ENCODE measurements around the gene LRAT. TPM values are rescaled to one million over a fixed set of nuclear protein-coding genes. Genes with fewer than 3 reads are reported as not detected.
"Not testable (repeated sequence)": the region's sequence is repeated elsewhere in the genome, so short reads cannot be mapped to it uniquely, and the experiment has no call there.

LRAT gene
- total RNA-seq, 1 donor from 2014 or later = 0.05 TPM

DNA sequence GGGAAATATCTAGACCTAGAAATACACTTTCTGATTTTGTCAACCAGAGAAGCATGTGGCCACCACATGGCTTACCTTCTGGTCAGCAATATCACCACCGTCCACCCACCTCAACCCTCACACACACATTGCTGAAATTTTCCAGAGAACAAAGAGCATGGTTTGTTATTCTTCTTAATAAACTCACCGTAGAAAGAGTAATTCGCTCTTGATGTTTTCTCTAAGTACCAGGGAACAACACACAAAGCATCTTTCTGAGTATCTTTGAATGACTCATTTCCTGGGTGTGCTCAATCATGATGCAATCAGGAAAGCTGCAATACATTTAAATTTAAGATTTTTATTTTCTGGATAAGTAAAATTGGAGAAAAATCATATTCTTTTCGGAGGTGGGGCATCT, 24.7 kb upstream of the LRAT start:
- TF ChIP-seq, protein P1, sequence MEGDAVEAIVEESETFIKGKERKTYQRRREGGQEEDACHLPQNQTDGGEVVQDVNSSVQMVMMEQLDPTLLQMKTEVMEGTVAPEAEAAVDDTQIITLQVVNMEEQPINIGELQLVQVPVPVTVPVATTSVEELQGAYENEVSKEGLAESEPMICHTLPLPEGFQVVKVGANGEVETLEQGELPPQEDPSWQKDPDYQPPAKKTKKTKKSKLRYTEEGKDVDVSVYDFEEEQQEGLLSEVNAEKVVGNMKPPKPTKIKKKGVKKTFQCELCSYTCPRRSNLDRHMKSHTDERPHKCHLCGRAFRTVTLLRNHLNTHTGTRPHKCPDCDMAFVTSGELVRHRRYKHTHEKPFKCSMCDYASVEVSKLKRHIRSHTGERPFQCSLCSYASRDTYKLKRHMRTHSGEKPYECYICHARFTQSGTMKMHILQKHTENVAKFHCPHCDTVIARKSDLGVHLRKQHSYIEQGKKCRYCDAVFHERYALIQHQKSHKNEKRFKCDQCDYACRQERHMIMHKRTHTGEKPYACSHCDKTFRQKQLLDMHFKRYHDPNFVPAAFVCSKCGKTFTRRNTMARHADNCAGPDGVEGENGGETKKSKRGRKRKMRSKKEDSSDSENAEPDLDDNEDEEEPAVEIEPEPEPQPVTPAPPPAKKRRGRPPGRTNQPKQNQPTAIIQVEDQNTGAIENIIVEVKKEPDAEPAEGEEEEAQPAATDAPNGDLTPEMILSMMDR (IDR thresholded peaks at IDR 0.05) = no peak
- no peaks in the 10 kb centered on the region for H3K4me1 Mint-ChIP-seq (ENCODE audit: low read depth)
- no peak overlapping the region for H3K27ac Mint-ChIP-seq (ENCODE audit: unreplicated experiment)
- peaks cover 19% of the 10 kb centered on the region for H3K27me3 Mint-ChIP-seq (ENCODE audit: low read depth)
- H3K36me3 Mint-ChIP-seq (ENCODE audit: low read depth) = no peaks in the 10 kb centered on the region
- DNase-seq (ENCODE audit: low spot score) = no peak
- H3K9me3 Mint-ChIP-seq (ENCODE audit: low read depth) = no peaks in the 10 kb centered on the region
- H3K4me3 Mint-ChIP-seq (ENCODE audit: unreplicated experiment) = no peak overlapping the region

DNA sequence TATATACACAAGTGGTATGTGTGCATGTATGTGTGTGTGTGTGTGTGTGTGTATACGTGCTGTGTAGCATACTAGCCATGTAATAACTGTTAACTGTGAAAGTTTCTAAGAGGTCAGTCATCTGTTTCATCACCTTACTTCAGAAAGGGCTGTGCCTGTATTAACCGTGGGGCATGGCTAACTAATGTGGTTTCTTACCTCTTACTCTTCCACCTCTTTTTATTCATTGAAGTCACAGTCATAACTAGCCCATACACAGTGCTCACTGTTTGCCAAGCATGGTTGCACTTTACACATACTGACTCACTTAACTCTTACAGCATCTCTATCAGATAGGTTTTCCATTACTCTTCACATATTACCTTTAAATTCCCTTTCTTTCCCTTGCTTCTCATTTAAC, 23.7 kb upstream of the LRAT start:
- Mint-ChIP-seq H3K27me3 (ENCODE audit: low read depth) (peaks cover 25% of the 10 kb centered on the region), H3K4me1 (ENCODE audit: low read depth) (no peaks in the 10 kb centered on the region), H3K36me3 (ENCODE audit: low read depth) (no peaks in the 10 kb centered on the region), H3K9me3 (ENCODE audit: low read depth) (no peaks in the 10 kb centered on the region), H3K4me3 (ENCODE audit: unreplicated experiment) (no peak overlapping the region), H3K27ac (ENCODE audit: unreplicated experiment) (no peak overlapping the region)
- no peak for DNase-seq (ENCODE audit: low spot score)
- TF ChIP-seq, protein P1 (IDR thresholded peaks at IDR 0.05) = no peak

DNA sequence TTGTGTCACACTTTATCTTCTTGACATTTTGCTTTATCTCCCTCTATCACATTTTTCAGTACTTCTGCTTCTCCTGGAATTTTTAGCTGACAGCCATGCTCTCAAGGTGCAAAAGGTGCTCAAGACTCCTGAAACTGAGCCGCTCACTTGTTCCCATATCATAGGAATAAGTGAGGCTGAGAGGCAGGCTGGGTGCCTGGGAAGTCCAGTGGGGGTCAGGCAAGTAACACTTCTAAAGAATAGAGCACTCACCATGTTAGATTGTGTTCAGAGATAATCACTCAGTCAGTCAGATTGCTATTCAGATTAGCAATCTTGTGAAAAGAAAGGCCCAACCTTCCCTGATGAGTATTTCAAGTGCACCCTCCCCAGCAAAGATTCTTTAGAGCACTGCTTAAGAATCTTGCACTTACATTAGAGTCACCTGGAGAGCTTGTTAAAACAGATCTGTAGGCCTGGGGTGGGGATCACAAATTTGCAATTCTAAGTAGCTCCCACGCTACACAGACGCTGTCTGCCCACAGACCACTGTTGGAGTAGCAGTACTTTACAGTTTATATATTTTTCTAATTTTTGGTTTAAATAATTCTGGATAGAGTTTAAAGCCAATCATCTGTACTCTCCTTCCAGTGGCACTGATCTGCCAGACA, 23.1 kb upstream of the LRAT start:
- Mint-ChIP-seq H3K27ac (ENCODE audit: unreplicated experiment) (no peak overlapping the region), H3K27me3 (ENCODE audit: low read depth) (peaks cover 25% of the 10 kb centered on the region), H3K9me3 (ENCODE audit: low read depth) (no peaks in the 10 kb centered on the region), H3K36me3 (ENCODE audit: low read depth) (no peaks in the 10 kb centered on the region), H3K4me1 (ENCODE audit: low read depth) (no peaks in the 10 kb centered on the region), H3K4me3 (ENCODE audit: unreplicated experiment) (no peak overlapping the region)
- TF ChIP-seq, protein P1 (IDR thresholded peaks at IDR 0.05) = no peak
- DNase-seq (ENCODE audit: low spot score) = no peak

DNA sequence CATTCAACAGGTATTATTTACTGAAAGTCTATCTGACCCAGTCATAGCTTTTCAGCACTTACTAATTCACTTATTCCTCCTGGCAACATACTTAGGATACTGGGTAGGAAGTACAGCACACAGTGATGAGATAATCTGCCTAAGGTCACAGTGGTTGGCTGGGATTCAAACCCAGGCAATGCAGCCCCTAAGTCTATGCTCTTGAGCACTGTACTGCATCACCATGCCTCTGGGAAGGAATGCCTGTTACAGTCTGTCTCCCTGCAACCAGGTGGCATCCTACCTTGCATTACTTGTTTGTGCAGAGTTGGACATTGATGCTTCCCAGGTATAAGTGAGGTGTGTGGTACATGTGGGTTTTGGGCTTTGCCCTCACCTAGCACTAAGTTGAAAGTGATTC, 21.5 kb upstream of the LRAT start:
- Mint-ChIP-seq H3K27ac (ENCODE audit: unreplicated experiment) (no peak overlapping the region), H3K36me3 (ENCODE audit: low read depth) (no peaks in the 10 kb centered on the region), H3K4me1 (ENCODE audit: low read depth) (no peaks in the 10 kb centered on the region), H3K4me3 (ENCODE audit: unreplicated experiment) (no peak overlapping the region), H3K27me3 (ENCODE audit: low read depth) (peaks cover 22% of the 10 kb centered on the region), H3K9me3 (ENCODE audit: low read depth) (no peaks in the 10 kb centered on the region)
- TF ChIP-seq, protein P1 (IDR thresholded peaks at IDR 0.05) = no peak
- DNase-seq (ENCODE audit: low spot score) = no peak

DNA sequence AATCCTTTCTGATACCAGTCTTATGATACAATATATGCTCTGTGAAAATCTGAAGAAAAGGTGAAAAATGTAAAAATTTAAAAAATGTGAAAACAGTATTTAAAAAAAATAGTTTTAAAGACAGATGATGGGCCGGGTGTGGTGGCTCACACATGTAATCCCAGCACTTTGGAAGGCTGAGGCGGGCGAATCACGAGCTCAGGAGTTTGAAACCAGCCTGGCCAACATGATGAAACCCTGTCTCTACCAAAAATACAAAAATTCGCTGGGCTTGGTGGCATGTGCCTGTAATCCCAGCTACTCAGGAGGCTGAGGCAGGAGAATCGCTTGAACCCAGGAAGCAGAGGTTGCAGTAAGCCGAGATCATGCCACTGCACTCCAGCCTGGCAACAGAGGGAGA, 20.2 kb upstream of the LRAT start:
- not testable (repeated sequence) for H3K9me3 Mint-ChIP-seq (ENCODE audit: low read depth); DNase-seq (ENCODE audit: low spot score); H3K27ac Mint-ChIP-seq (ENCODE audit: unreplicated experiment); H3K4me3 Mint-ChIP-seq (ENCODE audit: unreplicated experiment); H3K4me1 Mint-ChIP-seq (ENCODE audit: low read depth); H3K36me3 Mint-ChIP-seq (ENCODE audit: low read depth)
- peaks cover 23% of the 10 kb centered on the region for H3K27me3 Mint-ChIP-seq (ENCODE audit: low read depth)

DNA sequence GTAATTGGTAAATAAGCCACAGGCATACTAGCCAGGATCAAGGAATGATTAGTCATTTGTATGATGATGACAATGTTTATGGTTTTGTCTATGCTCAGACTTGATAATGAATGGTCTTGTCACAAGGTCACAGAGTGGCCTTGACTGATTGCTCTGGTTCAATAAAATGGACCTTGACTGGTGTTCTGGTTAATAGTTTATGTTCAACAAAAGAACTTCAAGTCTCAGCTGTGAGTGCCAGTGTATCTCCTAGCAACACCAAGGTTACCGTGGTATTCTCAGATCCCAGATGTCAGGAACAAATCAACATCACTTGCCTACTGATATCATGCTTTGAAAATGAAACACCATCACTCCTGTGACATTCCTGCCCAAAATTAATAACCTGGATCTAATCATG, 16.3 kb upstream of the LRAT start:
- H3K27me3 Mint-ChIP-seq (ENCODE audit: low read depth) = peaks cover 18% of the 10 kb centered on the region
- TF ChIP-seq, protein P1 (IDR thresholded peaks at IDR 0.05) = no peak

More for the DNA sequence above, 16.3 kb upstream of the LRAT start:
- no peaks in the 10 kb centered on the region for H3K36me3 Mint-ChIP-seq (ENCODE audit: low read depth)
- H3K9me3 Mint-ChIP-seq (ENCODE audit: low read depth) = no peaks in the 10 kb centered on the region
- H3K27ac Mint-ChIP-seq (ENCODE audit: unreplicated experiment) = no peak overlapping the region
- DNase-seq (ENCODE audit: low spot score) = no peak
- H3K4me1 Mint-ChIP-seq (ENCODE audit: low read depth) = no peaks in the 10 kb centered on the region
- H3K4me3 Mint-ChIP-seq (ENCODE audit: unreplicated experiment) = no peak overlapping the region

Measured in chondrocyte (in vitro differentiated cells).